Measurements from ENCODE around the gene SDF4.

- TF ChIP-seq CTCF (IDR thresholded peaks at IDR 0.05; ENCODE audit: insufficient read depth, low read length, poor library complexity, severe bottlenecking) (no peak), EZH2phosphoT487 (conservative IDR thresholded peaks at IDR 0.05; ENCODE audit: low read length) (no peak)
Observed at GRCh38 chr1:1196431-1197187, 35.2 kb downstream of the SDF4 start.

Measured in SU-DHL-6 (cell line).